Amniotic epithelial cell (primary cell): ENCODE results near the gene EID1.

Experiments
- DNase-seq: peaks from one replicate; pipeline ENCODE4 v3.0.0-alpha.2; 2010; ENCODE audit warnings: low read depth

Gene EID1

DNA sequence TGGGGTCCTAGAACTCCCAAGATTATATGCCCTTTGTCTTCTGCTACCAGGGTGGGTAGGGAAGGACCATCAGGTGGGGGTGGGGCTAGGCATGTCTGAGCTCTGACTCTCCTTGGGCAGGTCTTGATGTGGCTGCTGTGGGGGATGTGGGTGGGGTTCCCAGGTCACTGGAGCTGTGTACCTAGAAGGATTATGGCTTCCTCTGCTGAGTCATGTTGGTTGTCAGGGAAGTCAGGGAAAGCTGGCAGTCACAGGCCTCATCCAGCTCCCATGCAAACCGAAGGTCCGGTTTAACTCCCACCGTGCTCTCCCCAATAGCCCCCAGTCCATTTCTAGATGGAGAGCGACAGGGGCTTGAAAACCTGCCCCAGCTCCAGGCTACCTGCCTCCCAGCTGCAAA lies 35.2 kb downstream of the EID1 start:
- DNase-seq: no peak

DNA sequence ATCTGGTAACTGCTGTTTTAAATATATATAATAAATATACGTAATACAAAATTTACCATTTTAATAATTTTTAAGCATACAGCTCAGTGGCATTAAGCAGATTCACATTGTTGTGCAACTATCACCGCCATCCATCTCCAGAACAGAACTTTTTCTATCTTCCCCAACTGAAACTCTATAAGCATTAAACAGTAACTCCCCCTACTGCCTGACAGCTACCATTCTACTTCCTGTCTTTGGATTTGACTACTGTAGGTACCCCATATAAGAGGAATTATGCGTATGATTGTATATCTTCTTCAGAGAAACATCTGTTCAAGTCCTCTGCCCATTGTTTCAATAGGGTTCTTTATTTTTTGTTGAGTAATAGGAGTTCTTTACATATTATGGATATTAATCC lies 36.8 kb downstream of the EID1 start:
- DNase-seq: peak; percentile 41

DNA sequence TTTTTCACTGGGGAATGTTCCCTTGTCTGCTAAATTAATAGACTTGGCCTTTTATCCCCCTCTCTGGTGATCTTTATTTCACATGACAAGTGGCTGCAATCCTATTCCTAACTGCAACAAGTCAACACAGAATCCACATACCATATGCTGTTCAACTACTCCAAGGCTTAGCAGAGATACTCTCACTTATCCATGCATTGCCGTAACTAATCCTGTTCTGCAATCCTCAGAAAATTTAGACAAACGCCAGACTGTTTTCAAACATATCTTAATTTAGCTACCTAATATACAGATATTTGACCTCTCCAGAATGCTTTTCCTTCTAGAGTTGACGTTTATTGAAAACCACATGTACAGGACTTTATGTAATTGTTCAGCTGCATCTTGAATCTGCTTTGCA lies 37.9 kb downstream of the EID1 start:
- no peak for DNase-seq

DNA sequence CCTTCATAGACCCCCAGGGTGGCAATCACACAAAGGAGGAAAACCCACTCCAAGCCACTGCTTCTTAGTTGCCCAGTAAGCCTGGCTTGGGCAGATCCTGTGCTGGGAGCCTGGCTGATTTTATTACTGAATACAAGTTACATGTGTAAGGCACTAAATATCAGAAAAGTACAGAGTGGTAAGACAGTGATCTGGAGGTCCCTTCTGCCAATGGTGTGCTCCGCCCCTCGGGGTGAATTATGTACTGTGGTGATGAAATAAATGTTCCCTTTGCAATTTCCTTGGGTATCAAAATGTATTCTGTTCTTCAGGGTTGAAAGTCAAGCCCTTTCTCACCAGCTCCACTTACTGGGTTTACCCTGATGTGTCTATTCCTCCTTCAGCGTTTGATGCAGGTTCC lies 38.8 kb downstream of the EID1 start:
- DNase-seq: no peak

DNA sequence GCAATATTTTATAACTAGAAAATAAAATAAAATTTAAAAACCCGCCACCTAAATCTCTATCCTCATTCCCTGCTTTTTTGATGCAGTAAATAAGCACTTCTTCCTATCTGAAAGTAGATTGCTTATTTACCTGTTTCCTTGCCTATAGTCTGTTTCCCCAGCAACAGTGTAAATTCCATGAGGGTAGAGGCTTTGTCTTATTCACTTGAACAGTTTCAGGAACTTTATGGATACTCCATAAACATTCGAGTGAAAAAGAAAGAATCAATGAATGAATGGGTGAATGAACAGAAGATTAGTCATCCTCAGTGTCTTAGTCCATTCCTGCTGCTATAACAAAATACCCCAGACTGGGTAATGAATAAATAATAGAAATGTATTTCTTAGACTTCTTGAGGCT lies 44.1 kb downstream of the EID1 start:
- DNase-seq: no peak

DNA sequence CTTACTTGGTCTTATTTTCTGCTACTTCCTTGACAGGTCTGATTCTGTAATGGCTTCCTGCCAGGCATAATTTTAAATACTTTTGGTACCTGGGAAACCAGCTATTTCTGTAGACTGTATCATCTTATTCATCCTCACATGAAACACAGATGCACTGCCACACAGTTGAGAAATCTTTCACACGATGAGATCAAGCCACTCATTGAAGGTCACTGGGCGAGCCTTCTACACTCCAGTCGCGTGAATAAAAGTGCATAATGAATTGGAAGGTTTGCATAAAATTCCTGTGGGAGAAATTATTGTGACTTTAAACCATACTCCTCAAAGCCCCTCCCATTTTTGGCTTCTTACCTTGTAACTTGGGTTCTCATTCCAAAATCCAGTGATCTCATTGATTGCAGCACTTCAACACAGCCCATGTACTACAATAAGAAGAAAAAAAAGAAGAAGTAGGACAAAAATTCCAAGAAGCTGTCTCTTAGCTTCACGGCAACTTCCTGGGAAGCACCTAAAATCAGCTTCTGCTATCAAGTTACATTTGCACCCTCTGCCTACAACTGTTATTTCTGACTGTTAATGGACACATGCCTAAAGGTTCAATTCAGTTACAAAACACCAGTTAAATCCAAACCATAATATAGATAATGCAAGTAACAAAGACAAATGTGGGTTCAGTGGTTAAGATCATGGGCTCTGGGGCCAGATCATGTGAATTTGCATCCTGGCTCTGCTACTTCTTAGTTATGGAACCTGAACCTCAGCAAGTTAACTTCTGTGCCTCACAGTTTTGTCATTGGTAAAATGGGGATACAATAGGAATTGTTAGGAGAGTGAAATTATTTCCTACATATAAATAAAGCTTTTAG lies 46.8 kb downstream of the EID1 start:
- no peak for DNase-seq

DNA sequence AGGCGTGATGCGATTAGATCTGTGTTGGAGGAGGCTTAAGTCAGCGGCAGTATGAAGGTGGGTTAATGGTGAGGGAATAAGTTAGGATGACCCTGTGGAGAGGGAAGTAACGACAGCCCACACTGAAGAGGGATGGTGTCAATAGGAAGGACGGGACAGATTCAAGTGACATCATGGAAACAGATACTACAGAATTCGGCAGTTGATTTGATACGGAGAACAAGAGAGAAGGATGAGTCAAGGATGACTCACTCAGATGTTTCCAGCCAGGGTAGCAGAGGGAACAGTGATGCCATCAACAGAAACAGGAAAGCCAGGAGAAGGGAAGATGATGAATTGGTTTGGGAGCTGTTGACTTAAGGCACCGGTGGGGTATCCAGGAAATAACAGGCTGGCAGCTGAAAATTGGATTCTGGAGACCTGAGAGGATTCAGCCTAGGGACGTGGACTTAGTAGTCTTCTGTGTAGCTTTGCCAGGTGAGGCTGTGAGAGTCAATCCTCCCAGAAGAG lies 47.8 kb downstream of the EID1 start:
- DNase-seq: peak; percentile 82

DNA sequence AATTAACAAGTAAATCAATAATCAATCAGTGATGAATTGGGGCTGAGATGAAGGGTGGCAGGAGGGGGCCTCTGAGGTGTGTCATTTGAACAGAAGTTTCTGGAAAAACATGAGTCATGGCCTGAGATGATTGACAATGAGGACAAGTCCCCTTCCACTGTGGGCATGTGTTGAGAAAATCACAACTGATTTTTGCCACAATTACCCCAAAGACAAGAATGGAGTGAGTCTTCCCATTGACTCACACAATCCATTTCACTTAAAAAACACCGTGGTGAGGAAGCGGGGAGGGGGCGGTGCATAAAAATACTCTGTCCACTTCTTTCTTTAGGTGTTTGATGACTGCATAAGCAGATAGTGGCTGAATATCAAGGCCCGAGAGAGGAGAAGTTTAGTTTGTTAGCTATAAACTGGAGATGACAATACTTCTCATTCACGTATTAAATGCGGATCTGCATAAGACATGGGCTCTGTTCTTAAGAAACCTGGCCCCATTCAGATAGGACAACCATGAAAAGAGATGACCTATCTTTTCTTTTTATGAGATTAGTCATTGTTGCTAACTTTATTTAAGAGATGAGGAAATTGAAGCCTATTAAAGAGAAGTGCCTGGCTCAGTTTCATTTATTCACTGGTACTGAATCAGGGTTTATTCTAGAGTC lies 51.1 kb downstream of the EID1 start:
- DNase-seq: no peak

DNA sequence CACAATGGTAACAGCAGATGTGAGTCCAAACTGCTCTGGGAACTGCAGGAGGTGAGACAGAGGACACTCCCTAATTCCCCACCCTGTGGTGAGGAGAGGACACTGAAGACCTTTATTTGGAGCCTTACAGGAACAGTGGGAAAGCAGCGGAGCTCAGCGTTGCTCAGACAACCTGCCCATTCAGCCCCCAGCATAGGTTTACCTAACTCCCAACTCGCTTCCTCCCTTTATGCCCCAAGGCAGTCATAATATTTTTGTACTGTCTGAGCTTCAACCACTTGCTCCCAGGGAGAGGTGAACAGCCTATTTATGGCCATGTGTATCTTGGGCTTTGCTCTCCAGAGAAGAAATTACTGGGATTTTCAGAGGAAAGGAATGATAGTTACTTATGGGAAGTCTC lies 51.7 kb downstream of the EID1 start:
- DNase-seq: no peak
